DND-41 (cell line): ENCODE results near the gene KCNQ5.
"Not testable (repeated sequence)": the region's sequence is repeated elsewhere in the genome, so short reads cannot be mapped to it uniquely, and the experiment has no call there.

Experiments
- ATAC-seq: fragments of 200-7000 bp; cut with Tn5 transposase; 3 replicates; pipeline ENCODE4 v1.9.1; 2021; ENCODE audit warnings: low read depth; ENCODE audit not compliant: insufficient read depth
- DNase-seq: peaks from one replicate; pipeline ENCODE4 v3.0.0-alpha.2; 2020
- H2AFZ ChIP-seq: 2 replicates; pipeline ENCODE4 v1.6.0; 2012; ENCODE audit warnings: low read depth, low read length
- H3K27ac ChIP-seq: 2 replicates; pipeline ENCODE4 v1.5.1; 2012; ENCODE audit warnings: low read length, inconsistent platforms
- H3K27me3 ChIP-seq: fragments of 200-600 bp; sonication (generic); 2 replicates; pipeline ENCODE4 v1.6.0; 2012; ENCODE audit warnings: low read length, mild to moderate bottlenecking, inconsistent platforms; ENCODE audit not compliant: insufficient read depth, poor library complexity
- H3K36me3 ChIP-seq: 2 replicates; pipeline ENCODE4 v1.5.1; 2012; ENCODE audit warnings: low read length, inconsistent platforms; ENCODE audit not compliant: insufficient read depth
- H3K4me1 ChIP-seq: 2 replicates; pipeline ENCODE4 v1.5.1; 2012; ENCODE audit warnings: mild to moderate bottlenecking, low read length; ENCODE audit not compliant: insufficient read depth
- H3K4me2 ChIP-seq: 2 replicates; pipeline ENCODE4 v1.6.0; 2012; ENCODE audit warnings: mild to moderate bottlenecking, moderate library complexity, low read length, inconsistent platforms; ENCODE audit not compliant: insufficient read depth
- H3K4me3 ChIP-seq, 2 experiments: fragments of 200-600 bp in 1 of 2; shearing (Covaris generic) in 1 of 2; 2 replicates each; pipeline ENCODE4 v1.5.1; 2012 to 2016; ENCODE audit warnings: inconsistent platforms in 2 of 2, low read length in 2 of 2, mild to moderate bottlenecking in 2 of 2, low read depth in 1 of 2, moderate library complexity in 1 of 2
- H3K79me2 ChIP-seq: 2 replicates; pipeline ENCODE4 v1.6.0; 2012; ENCODE audit warnings: low read length, inconsistent platforms; ENCODE audit not compliant: insufficient read depth
- H3K9ac ChIP-seq: 2 replicates; pipeline ENCODE4 v1.6.0; 2012; ENCODE audit warnings: low read depth, mild to moderate bottlenecking, inconsistent platforms, low read length, moderate library complexity
- H3K9me3 ChIP-seq: 2 replicates; pipeline ENCODE4 v1.5.1; 2012; ENCODE audit warnings: low read length, moderate library complexity, mild to moderate bottlenecking, inconsistent platforms; ENCODE audit not compliant: insufficient read depth, severe bottlenecking
- H4K20me1 ChIP-seq: 2 replicates; pipeline ENCODE4 v1.6.0; 2012; ENCODE audit warnings: low read length; ENCODE audit not compliant: insufficient read depth
- CTCF ChIP-seq: IDR thresholded peaks from 2 replicates; pipeline ENCODE4 v1.5.1; 2012; ENCODE audit warnings: borderline replicate concordance, low read length, moderate library complexity, mild to moderate bottlenecking; ENCODE audit not compliant: poor library complexity, severe bottlenecking; ENCODE audit errors: extremely low read depth
- EZH2 ChIP-seq: IDR thresholded peaks from 3 replicates; pipeline ENCODE4 v1.6.1; 2012; ENCODE audit warnings: borderline replicate concordance, low read depth, mild to moderate bottlenecking, moderate library complexity, low read length, inconsistent platforms; ENCODE audit not compliant: severe bottlenecking

KCNQ5 gene

GRCh38 chr6:73233048-73233447, 611.2 kb downstream of the KCNQ5 start:
- TF ChIP-seq EZH2 (no peak), CTCF (no peak)
- Histone ChIP-seq H2AFZ (no peak overlapping the region), H3K27ac (no peak overlapping the region)

GRCh38 chr6:73233971-73234370, 612.1 kb downstream of the KCNQ5 start:
- H3K4me1 ChIP-seq, H3K79me2 ChIP-seq, H3K27ac ChIP-seq, H4K20me1 ChIP-seq, ATAC-seq, H3K9ac ChIP-seq, H3K4me3 ChIP-seq, H2AFZ ChIP-seq, H3K36me3 ChIP-seq, H3K4me2 ChIP-seq, DNase-seq, H3K27me3 ChIP-seq, H3K9me3 ChIP-seq: not testable (repeated sequence)

More at GRCh38 chr6:73233048-73233447, 611.2 kb downstream of the KCNQ5 start:
- H3K4me3 ChIP-seq: no peak overlapping the region
- DNase-seq (no peak), ATAC-seq (no peak)
- H3K4me1 ChIP-seq: no peaks in the 10 kb centered on the region
- no peaks in the 10 kb centered on the region for H3K79me2 ChIP-seq
- H3K4me2 ChIP-seq: no peak overlapping the region
- no peaks in the 10 kb centered on the region for H3K27me3 ChIP-seq
- H3K36me3 ChIP-seq: no peaks in the 10 kb centered on the region
- no peak overlapping the region for H3K9ac ChIP-seq
- no peaks in the 10 kb centered on the region for H4K20me1 ChIP-seq
- no peaks in the 10 kb centered on the region for H3K9me3 ChIP-seq

GRCh38 chr6:73234733-73235132, 612.9 kb downstream of the KCNQ5 start:
- ATAC-seq: no peak
- Histone ChIP-seq H4K20me1 (no peaks in the 10 kb centered on the region), H3K4me3 (no peak overlapping the region), H3K27ac (no peak overlapping the region), H2AFZ (no peak overlapping the region), H3K4me2 (no peak overlapping the region), H3K4me1 (no peaks in the 10 kb centered on the region), H3K9me3 (no peaks in the 10 kb centered on the region), H3K79me2 (no peaks in the 10 kb centered on the region), H3K9ac (no peak overlapping the region), H3K36me3 (no peaks in the 10 kb centered on the region), H3K27me3 (no peaks in the 10 kb centered on the region)
- TF ChIP-seq EZH2: no peak
- no peak for TF ChIP-seq CTCF
- DNase-seq: no peak

GRCh38 chr6:73236144-73236750, 614.4 kb downstream of the KCNQ5 start:
- Histone ChIP-seq H3K27ac (no peak overlapping the region), H3K4me1 (no peaks in the 10 kb centered on the region), H2AFZ (no peak overlapping the region), H3K4me2 (no peak overlapping the region), H3K4me3 (no peak overlapping the region), H3K27me3 (no peaks in the 10 kb centered on the region), H3K9me3 (no peaks in the 10 kb centered on the region), H3K36me3 (no peaks in the 10 kb centered on the region), H3K79me2 (no peaks in the 10 kb centered on the region), H3K9ac (no peak overlapping the region), H4K20me1 (no peaks in the 10 kb centered on the region)
- no peak for TF ChIP-seq CTCF
- TF ChIP-seq EZH2: no peak
- DNase-seq (no peak), ATAC-seq (no peak)
